Measurements from ENCODE around the gene ABAT.

ABAT gene

DNA sequence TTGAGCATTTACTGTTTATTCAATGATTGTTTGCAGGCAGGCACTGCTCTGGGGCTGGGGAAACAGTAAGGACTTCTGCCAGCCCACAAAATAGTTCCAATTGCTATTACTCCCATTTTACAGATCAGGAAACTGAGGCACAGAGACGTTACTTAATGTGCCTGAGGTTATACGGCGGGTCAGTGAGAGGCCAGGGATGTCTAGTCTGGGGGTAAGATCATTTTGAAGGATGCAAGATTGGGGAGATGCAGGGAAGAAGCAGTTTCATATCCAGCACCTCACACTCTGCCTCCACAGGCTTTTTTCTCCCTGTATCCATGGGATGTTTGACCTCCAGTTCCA lies 46.5 kb downstream of the ABAT start:
- DNase-seq (ENCODE audit: low read depth), result no peak
- no peak overlapping the region for H3K4me3 ChIP-seq (ENCODE audit: low read depth, low read length)
- TF ChIP-seq, protein P1, sequence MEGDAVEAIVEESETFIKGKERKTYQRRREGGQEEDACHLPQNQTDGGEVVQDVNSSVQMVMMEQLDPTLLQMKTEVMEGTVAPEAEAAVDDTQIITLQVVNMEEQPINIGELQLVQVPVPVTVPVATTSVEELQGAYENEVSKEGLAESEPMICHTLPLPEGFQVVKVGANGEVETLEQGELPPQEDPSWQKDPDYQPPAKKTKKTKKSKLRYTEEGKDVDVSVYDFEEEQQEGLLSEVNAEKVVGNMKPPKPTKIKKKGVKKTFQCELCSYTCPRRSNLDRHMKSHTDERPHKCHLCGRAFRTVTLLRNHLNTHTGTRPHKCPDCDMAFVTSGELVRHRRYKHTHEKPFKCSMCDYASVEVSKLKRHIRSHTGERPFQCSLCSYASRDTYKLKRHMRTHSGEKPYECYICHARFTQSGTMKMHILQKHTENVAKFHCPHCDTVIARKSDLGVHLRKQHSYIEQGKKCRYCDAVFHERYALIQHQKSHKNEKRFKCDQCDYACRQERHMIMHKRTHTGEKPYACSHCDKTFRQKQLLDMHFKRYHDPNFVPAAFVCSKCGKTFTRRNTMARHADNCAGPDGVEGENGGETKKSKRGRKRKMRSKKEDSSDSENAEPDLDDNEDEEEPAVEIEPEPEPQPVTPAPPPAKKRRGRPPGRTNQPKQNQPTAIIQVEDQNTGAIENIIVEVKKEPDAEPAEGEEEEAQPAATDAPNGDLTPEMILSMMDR (IDR thresholded peaks at IDR 0.05; ENCODE audit: control insufficient read depth, extremely low read depth, insufficient read depth), result no peak

DNA sequence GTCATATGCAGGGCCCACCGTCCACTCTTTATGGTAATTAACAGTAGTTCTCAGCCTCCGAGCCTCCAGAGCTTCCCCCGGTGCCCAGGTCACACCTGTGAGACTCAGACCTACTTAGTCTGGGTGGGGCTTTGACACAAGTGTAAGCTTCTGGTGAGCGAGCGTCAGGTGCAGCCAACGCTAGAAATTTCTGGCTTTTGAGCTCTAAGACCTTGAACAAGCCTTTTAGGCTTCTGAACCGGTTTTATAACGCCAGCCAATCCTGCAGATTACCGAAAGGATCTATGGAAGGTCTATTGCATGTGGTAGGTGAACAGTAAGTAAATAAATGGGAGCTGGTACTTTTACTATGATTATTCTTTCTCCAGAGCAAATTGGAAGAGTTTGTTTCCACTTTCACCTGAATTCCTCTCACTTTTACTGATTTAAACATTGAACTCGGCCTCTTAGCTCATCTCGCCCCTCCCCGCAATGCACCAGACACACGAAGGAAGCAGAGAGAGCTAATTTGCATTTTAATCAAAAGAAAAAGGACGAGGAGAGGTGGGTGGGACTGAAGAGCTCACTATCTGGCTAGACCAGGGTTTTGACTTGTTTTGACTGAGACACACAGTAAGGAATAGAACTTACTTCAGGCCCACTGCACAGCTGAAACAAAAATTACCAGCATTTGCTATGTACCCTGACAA lies 47.1 kb downstream of the ABAT start:
- TF ChIP-seq, protein P1 (IDR thresholded peaks at IDR 0.05; ENCODE audit: control insufficient read depth, extremely low read depth, insufficient read depth), result no peak
- no peak overlapping the region for H3K4me3 ChIP-seq (ENCODE audit: low read depth, low read length)
- DNase-seq (ENCODE audit: low read depth), result no peak

DNA sequence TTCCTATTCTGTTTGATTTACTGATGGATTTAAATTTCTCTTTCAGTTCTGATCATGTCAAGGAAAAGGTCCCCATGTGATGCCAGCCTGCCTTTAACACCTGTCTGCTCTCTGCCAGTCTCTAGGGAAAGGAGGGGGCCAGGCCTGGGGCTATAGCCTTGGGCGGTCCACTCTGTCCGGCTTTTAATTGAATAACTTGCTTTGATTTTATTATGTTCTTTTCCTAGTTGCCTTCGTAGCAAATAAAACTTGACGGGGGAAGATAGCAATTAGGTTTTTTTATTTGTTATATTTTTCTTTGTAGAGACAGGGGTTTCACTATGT lies 47.6 kb downstream of the ABAT start:
- no peak overlapping the region for H3K4me3 ChIP-seq (ENCODE audit: low read depth, low read length)
- TF ChIP-seq, protein P1 (IDR thresholded peaks at IDR 0.05; ENCODE audit: control insufficient read depth, extremely low read depth, insufficient read depth), result no peak
- no peak for DNase-seq (ENCODE audit: low read depth)

DNA sequence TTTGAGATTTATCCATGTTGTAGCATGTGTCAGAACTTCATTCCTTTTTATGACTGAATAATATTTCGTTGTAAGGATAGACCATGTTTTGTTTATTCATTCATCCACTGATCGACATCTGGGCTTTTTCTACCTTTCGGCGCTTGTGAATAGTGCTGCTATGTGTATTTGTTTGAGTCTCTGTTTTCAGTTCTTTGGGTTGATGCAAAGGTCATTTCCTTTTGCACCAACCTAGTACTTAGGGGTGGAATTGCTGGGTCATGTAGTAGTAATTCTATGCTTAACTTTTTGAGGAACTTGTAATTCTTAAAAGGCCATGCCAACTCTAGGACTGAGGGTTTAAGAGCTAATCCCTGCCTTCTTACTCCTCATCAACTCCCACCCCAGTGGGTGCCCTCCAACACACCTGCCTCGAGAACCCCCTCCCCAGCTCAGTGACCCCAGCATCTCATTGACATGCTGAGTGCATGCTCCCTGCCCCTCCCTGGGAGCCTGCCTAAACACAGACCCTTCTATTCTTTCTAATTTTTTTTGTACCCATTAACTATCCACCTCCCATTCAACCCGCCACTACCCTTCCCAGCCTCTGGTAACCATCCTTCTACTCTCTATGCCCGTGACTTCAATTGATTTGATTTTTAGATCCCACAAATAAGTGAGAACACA lies 51.2 kb downstream of the ABAT start:
- no peak for DNase-seq (ENCODE audit: low read depth)
- TF ChIP-seq, protein P1 (IDR thresholded peaks at IDR 0.05; ENCODE audit: control insufficient read depth, extremely low read depth, insufficient read depth), result no peak
- no peak overlapping the region for H3K4me3 ChIP-seq (ENCODE audit: low read depth, low read length)

DNA sequence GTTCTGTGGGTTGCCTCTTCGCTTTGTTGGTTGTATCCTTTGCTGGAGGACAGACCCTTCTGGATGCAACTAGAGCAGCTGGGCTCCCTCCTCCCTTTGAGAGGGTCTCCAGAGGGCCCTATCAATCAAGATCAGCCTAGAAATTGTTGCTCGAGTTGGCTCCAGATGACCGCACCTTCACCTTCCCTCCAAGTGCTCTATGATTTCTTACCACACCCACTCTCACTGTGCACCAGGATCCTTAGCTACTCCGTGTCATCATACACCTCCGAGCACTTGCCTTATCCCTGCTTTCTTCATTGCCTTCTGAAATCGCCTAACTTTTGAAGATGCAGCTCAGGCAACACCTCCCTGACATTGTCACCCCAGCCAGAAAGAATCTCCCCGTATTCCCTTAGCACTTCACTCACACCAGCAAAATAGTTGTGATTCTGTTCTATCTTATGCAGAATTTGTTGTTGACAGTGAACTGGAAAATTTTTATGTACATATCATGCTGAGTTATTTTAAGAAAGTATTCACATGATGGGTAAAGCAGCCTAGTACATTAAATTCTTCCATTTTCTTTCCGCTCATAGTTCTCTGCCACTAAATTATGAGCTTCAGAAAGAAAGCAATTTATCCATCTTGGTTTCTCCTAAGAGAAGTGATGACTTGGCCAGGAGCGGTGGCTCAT lies 52.9 kb downstream of the ABAT start:
- DNase-seq (ENCODE audit: low read depth), result no peak
- no peak overlapping the region for H3K4me3 ChIP-seq (ENCODE audit: low read depth, low read length)
- TF ChIP-seq, protein P1 (IDR thresholded peaks at IDR 0.05; ENCODE audit: control insufficient read depth, extremely low read depth, insufficient read depth), result no peak

DNA sequence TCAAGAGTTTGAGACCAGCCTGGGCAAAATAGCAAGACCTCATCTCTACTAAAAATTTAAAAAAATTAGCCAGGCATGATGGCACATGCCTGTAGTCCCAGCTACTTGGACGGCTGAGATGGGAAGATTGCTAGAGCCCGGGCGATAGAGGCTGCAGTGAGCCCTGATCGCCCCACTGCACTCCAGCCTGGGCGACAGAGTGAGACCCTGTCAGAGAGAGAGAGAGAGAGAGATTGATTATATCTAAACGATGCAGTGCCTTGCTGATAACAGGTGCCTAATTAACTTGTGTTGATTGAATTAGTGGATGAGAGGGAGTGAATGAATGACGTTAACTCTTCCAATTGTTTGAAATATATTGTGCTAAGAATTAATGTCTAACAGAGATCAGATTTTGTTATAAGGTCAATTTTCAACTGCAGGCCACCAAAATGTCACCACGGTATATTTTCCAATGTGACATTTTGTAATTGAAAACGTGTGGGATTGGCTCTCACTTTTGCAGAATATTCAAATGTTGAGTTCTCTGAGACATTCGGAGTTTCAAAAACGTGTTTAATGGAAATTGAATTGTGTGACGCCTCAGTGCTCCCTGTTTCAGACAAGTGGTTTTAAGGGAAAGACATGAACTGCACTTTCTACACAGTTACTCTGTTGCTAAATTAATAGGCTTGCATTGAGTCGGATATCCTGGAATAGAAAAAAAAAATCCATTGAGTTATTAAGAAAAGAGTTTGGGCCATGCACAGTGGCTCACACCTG lies 53.6 kb downstream of the ABAT start:
- H3K4me3 ChIP-seq (ENCODE audit: low read depth, low read length), result no peak overlapping the region
- no peak for DNase-seq (ENCODE audit: low read depth)
- TF ChIP-seq, protein P1 (IDR thresholded peaks at IDR 0.05; ENCODE audit: control insufficient read depth, extremely low read depth, insufficient read depth), result no peak
